ENCODE measurements around the gene PAK6. TPM values are rescaled to one million over a fixed set of nuclear protein-coding genes. Genes with fewer than 3 reads are reported as not detected.

PAK6 gene
- total RNA-seq, 1 donor = not detected

GRCh38 chr15:40277471-40277870, 38.6 kb downstream of the PAK6 start:
- Histone ChIP-seq H3K27me3 (ENCODE audit: insufficient read depth, low read length) (peaks cover 37% of the 10 kb centered on the region), H3K9me3 (ENCODE audit: low read depth, low read length) (no peaks in the 10 kb centered on the region), H3K27ac (ENCODE audit: low read depth, low read length) (no peak overlapping the region), H3K36me3 (ENCODE audit: insufficient read depth, low read length) (no peaks in the 10 kb centered on the region), H4K20me1 (ENCODE audit: insufficient read depth, low read length) (no peaks in the 10 kb centered on the region), H3K4me1 (ENCODE audit: insufficient read depth, low read length) (peaks cover 3% of the 10 kb centered on the region), H3K4me3 (ENCODE audit: insufficient read depth, low read length) (peak overlapping the region; percentile 60), H3K79me2 (ENCODE audit: insufficient read depth, low read length) (no peaks in the 10 kb centered on the region), H2AFZ (ENCODE audit: low read length) (peak overlapping the region; percentile 84), H3K4me2 (ENCODE audit: insufficient read depth, low read length) (peak overlapping the region; percentile 74)
- no peak for DNase-seq (ENCODE audit: insufficient read length, low spot score, missing footprints)
- TF ChIP-seq, protein P1, sequence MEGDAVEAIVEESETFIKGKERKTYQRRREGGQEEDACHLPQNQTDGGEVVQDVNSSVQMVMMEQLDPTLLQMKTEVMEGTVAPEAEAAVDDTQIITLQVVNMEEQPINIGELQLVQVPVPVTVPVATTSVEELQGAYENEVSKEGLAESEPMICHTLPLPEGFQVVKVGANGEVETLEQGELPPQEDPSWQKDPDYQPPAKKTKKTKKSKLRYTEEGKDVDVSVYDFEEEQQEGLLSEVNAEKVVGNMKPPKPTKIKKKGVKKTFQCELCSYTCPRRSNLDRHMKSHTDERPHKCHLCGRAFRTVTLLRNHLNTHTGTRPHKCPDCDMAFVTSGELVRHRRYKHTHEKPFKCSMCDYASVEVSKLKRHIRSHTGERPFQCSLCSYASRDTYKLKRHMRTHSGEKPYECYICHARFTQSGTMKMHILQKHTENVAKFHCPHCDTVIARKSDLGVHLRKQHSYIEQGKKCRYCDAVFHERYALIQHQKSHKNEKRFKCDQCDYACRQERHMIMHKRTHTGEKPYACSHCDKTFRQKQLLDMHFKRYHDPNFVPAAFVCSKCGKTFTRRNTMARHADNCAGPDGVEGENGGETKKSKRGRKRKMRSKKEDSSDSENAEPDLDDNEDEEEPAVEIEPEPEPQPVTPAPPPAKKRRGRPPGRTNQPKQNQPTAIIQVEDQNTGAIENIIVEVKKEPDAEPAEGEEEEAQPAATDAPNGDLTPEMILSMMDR (IDR thresholded peaks at IDR 0.05; ENCODE audit: extremely low read depth, low read depth, low read length) = no peak

GRCh38 chr15:40278026-40278425, 39.2 kb downstream of the PAK6 start:
- Histone ChIP-seq H3K27ac (ENCODE audit: low read depth, low read length) (no peak overlapping the region), H4K20me1 (ENCODE audit: insufficient read depth, low read length) (no peaks in the 10 kb centered on the region), H3K4me3 (ENCODE audit: insufficient read depth, low read length) (no peak overlapping the region), H3K4me2 (ENCODE audit: insufficient read depth, low read length) (peak overlapping the region; percentile 74), H3K27me3 (ENCODE audit: insufficient read depth, low read length) (peaks cover 42% of the 10 kb centered on the region), H3K9me3 (ENCODE audit: low read depth, low read length) (no peaks in the 10 kb centered on the region), H3K4me1 (ENCODE audit: insufficient read depth, low read length) (peaks cover 3% of the 10 kb centered on the region), H3K79me2 (ENCODE audit: insufficient read depth, low read length) (no peaks in the 10 kb centered on the region), H2AFZ (ENCODE audit: low read length) (peak overlapping the region; percentile 84), H3K36me3 (ENCODE audit: insufficient read depth, low read length) (no peaks in the 10 kb centered on the region)
- TF ChIP-seq, protein P1 (IDR thresholded peaks at IDR 0.05; ENCODE audit: extremely low read depth, low read depth, low read length) = no peak
- DNase-seq (ENCODE audit: insufficient read length, low spot score, missing footprints) = no peak

DNA sequence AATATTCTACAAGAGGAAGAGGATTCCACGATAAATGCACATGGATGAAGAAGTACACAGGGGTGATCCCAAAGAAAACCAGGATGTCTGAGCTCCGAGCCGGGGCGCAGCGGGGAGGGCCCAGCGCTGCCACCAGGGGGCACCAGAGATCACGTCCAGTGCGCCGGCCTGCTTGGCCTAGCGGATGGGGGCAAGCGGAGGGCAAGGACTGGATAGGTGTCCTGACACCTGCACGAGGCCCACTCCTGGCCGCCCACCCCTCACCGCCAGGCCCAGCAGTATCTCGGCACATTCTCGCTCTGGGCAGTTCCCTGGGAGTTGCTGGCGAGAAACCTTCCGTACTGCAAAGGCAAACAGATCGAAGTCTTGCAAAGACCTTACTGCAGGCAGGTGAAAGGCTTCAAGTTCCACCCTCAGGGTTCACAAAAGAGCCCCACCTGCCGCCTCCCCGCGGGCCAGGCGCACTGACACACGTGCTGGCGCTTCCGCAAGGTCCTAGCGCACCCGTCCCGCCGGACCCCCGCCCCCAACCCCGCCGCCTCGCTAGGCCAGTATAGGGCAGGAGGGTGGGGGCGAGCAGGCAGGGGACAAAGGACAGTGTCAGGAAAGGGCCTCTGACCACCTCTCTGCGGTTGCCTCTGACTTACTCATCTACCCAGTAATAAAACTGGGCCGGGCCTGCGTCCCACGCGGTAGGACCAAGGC, 40.7 kb downstream of the PAK6 start:
- H3K27me3 ChIP-seq (ENCODE audit: insufficient read depth, low read length) = peaks cover 56% of the 10 kb centered on the region
- DNase-seq (ENCODE audit: insufficient read length, low spot score, missing footprints) = peak; percentile 100

More for the DNA sequence above, 40.7 kb downstream of the PAK6 start:
- no peak overlapping the region for H3K4me3 ChIP-seq (ENCODE audit: insufficient read depth, low read length)
- no peaks in the 10 kb centered on the region for H3K4me1 ChIP-seq (ENCODE audit: insufficient read depth, low read length)
- H3K27ac ChIP-seq (ENCODE audit: low read depth, low read length) = no peak overlapping the region
- no peak overlapping the region for H2AFZ ChIP-seq (ENCODE audit: low read length)
- H3K36me3 ChIP-seq (ENCODE audit: insufficient read depth, low read length) = no peaks in the 10 kb centered on the region
- no peaks in the 10 kb centered on the region for H3K79me2 ChIP-seq (ENCODE audit: insufficient read depth, low read length)
- TF ChIP-seq, protein P1 (IDR thresholded peaks at IDR 0.05; ENCODE audit: extremely low read depth, low read depth, low read length) = peak; percentile 89
- H3K4me2 ChIP-seq (ENCODE audit: insufficient read depth, low read length) = no peak overlapping the region
- H3K9me3 ChIP-seq (ENCODE audit: low read depth, low read length) = no peaks in the 10 kb centered on the region
- no peaks in the 10 kb centered on the region for H4K20me1 ChIP-seq (ENCODE audit: insufficient read depth, low read length)

Measured in osteoblast (primary cell).